ENCODE measurements around the gene RTN4R.
"Not testable (repeated sequence)": the region's sequence is repeated elsewhere in the genome, so short reads cannot be mapped to it uniquely, and the experiment has no call there.

DNA sequence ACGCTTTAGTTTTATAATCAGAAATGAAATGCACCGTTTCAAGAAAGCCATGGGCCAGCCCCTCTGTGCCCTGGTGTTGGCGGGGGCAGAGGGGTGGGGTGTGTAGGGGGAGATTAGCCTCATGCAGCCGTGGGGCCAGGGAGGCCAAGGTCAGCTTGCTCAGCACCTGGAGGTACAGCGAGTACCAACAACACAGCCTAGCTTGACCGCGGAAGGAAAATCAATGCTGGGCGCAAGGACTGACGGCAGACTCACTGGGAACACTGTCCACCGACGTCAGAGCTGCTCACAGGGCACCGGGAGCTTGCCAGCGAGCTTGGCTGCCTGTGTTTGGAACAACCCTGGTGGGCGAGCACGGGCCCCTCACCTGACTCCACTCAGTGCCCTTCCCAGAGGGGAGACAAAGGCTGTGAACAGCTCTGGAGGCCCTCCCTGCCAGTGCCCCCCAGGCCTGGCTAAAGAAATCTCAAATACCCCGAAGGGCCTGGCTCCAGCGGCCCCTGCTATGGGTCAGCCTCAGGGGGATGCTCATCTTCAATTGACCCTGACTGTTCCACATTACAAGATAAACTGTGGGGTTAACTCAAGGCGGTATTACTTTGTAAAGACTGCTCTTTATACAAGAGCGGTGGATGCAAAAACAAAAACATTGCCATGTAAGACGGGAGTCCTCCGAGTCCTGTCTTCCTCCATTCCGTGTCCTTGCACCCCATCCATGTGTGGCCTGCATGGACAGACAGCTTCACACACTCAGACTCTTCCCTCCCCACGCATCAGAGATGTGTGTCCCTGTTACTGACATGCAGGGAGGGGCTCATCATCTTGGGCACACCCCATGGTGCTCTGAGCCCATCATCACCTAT, 21.3 kb upstream of the RTN4R start:
- TF ChIP-seq, protein P1, sequence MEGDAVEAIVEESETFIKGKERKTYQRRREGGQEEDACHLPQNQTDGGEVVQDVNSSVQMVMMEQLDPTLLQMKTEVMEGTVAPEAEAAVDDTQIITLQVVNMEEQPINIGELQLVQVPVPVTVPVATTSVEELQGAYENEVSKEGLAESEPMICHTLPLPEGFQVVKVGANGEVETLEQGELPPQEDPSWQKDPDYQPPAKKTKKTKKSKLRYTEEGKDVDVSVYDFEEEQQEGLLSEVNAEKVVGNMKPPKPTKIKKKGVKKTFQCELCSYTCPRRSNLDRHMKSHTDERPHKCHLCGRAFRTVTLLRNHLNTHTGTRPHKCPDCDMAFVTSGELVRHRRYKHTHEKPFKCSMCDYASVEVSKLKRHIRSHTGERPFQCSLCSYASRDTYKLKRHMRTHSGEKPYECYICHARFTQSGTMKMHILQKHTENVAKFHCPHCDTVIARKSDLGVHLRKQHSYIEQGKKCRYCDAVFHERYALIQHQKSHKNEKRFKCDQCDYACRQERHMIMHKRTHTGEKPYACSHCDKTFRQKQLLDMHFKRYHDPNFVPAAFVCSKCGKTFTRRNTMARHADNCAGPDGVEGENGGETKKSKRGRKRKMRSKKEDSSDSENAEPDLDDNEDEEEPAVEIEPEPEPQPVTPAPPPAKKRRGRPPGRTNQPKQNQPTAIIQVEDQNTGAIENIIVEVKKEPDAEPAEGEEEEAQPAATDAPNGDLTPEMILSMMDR (IDR thresholded peaks at IDR 0.05), result not testable (repeated sequence)
- TF ChIP-seq POLR2A (IDR thresholded peaks at IDR 0.05), result not testable (repeated sequence)

Data from adrenal gland (tissue), 5 donors.